Measurements from ENCODE around the gene DOP1B.
"Not testable (repeated sequence)": the region's sequence is repeated elsewhere in the genome, so short reads cannot be mapped to it uniquely, and the experiment has no call there.

DNA sequence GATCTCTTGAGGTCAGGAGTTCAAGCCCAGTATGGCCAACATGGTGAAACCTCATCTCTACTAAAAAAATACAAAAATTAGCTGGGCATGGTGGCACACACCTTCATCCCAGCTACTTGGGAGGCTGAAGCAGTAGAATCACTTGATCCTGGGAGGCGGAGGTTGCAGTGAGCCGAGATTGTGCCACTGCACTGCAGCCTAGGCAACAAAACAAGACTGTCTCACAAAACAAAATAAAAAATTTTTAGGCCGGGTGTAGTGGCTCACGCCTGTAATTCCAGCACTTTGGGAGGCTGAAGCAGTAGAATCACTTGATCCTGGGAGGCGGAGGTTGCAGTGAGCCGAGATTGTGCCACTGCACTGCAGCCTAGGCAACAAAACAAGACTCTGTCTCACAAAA, 12.4 kb upstream of the DOP1B start:
- TF ChIP-seq, protein P1, sequence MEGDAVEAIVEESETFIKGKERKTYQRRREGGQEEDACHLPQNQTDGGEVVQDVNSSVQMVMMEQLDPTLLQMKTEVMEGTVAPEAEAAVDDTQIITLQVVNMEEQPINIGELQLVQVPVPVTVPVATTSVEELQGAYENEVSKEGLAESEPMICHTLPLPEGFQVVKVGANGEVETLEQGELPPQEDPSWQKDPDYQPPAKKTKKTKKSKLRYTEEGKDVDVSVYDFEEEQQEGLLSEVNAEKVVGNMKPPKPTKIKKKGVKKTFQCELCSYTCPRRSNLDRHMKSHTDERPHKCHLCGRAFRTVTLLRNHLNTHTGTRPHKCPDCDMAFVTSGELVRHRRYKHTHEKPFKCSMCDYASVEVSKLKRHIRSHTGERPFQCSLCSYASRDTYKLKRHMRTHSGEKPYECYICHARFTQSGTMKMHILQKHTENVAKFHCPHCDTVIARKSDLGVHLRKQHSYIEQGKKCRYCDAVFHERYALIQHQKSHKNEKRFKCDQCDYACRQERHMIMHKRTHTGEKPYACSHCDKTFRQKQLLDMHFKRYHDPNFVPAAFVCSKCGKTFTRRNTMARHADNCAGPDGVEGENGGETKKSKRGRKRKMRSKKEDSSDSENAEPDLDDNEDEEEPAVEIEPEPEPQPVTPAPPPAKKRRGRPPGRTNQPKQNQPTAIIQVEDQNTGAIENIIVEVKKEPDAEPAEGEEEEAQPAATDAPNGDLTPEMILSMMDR (IDR thresholded peaks at IDR 0.05; ENCODE audit: low read length): not testable (repeated sequence)
- not testable (repeated sequence) for TF ChIP-seq EZH2 (IDR thresholded peaks at IDR 0.05; ENCODE audit: borderline replicate concordance, low read length)
